Measurements from ENCODE around the gene BMERB1.
"Not testable (repeated sequence)": the region's sequence is repeated elsewhere in the genome, so short reads cannot be mapped to it uniquely, and the experiment has no call there.

BMERB1 gene

DNA sequence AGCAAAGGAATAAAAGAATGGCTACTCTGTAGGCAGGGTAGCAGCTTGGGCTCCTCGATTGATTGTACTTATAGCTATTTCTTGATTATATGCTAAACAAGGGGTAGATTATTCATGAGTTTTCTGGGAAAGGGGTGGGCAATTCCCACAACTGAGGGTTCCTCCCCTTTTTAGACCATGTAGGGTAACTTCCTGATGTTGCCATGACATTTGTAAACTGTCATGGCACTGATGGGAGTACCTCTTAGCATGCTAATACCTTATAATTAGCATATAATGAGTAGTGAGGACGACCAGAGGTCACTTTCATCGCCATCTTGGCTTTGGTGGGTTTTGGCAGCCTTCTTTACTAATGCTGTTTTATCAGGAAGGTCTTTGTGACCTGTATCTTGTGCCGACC lies 136.3 kb downstream of the BMERB1 start:
- not testable (repeated sequence) for DNase-seq

DNA sequence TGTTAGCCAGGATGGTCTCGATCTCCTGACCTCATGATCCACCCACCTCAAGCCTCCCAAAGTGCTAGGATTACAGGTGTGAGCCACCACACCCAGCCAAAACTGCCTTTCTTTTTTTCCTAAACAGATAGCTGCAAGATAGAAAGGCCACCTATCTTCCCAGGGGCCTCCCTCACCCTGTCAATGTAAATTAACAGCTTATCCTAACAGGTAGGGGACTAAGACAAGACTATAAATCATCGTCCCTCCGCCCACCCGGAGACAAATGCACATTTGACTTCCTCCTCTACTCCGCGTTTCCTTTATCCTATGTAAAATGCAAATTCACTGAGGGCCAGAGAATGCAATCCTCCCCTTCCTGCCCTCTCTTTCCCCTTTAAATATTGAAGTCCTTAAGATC lies 137.2 kb downstream of the BMERB1 start:
- no peak for DNase-seq

GRCh38 chr16:15572329-15573001 lies 138.1 kb downstream of the BMERB1 start:
- DNase-seq: no peak

- DNase-seq: no peak
These were observed 139.0 kb downstream of the BMERB1 start for GRCh38 chr16:15573274-15573895.

- not testable (repeated sequence) for DNase-seq
These were observed 139.7 kb downstream of the BMERB1 start for GRCh38 chr16:15573896-15574613.

DNA sequence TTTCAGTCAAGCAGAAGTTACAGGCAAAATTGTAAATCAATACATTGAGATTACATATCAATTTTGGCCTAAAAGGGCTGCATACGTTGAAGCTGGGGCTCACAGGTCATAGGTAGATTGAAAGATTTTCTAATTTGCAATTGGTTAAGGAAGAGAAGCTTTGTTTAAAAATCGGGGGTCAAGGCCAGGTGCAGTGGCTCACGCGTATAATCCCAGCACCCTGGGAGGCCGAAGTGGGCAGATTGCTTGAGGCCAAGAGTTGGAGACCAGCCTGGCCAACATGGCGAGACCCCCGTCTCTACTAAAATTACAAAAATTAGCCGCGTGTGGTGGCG lies 140.2 kb downstream of the BMERB1 start:
- DNase-seq: no peak

DNA sequence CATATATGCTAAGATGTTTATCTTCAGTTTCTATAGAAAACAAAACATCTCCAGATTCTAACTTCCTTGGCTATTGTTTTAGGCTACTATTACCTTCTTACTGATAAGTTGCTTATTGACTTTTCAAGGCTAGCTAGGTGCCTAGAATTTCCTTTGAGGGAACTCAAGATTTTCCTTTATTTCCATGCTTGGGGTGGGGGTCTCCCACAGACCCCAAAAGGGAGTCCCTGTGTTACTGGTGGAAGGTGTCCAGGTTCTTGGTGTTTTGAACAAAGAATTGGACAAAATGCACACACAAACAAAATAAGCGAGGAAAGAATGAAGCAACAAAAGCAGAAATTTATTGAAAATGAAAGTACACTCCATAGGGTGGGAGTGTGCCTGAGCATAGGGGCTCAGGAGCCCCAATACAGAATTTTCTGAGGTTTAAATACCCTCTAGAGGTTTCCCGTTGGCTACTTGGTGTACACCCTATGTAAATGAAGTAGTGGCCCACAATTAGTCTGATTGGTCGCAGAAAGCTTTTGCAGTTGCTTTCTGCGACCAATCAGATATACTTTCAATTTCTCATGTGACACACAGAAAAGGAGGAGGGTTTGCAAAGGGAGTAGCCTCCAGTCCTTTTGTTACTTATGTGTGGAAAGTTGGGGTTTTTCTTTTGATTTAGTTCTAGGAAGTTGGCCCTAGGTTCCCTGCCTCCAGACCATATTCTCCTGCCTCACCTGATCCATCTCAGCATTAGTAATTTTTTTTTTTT lies 141.1 kb downstream of the BMERB1 start:
- no peak for DNase-seq

DNA sequence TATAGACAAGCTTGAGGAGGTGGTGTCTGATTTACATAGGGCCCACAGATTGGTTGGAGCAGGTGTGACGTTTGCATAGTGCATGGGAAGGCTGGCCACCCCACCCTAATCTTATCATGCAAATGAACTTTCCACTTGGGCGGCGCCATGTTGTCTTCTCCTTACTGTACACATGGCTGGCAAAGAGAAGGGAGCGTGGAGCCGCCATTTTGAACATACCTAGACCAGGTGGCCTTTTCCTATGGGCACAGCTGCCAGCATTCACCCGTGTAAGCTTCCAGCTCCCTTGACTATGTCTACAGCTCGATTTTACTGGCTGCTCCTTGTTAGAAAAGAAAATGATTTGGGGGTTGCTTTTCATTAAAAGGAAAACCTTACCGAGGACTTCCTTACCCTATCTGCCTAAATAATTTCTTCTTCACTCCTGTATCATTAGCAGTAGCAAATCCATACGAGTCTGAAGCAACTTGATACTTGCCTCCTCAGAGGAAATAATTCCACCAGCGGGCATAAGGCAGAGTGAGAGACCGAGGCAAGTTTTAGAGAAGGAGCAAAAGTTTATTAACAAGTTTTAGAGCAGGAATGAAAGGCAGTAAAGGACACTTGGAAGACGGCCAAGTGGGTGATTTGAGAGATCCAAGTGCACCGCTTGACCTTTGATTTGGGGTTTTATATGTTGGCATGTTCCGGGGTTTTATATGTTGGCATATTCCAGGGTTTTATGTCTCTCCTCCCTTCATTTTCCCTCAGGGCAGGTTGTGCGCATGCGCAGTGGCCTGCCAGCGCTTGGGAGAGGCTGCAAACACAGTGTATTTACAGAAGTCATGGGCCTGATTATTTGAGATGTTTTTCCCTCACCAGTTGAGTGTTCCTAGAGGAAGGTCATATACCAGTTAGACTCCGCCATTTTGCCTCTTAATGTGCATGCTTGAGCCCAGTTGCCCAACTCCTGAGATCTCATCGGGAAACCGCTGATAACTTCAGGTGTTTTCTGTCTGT lies 142.9 kb downstream of the BMERB1 start:
- DNase-seq: no peak

DNA sequence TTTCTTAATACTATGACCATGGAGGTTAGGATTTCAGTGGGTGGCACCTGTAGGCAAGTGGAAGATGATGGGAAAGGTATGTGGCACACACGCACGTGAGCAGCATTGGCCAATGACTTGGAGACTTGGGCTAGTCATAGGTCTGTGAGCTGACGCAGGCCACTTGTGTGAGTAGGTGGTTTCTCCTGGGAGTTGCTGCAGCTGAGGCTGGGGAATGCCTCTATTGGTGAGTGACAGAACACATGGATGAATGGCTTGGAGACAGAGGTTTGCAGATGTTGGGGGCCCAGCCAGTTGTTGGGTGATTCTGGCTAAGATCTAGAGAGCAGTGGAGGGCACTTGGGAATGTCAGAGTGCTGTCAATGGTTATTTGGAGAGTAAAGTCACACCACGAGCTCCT lies 144.4 kb downstream of the BMERB1 start:
- no peak for DNase-seq

GRCh38 chr16:15581127-15581815 lies 146.9 kb downstream of the BMERB1 start:
- DNase-seq: no peak

DNA sequence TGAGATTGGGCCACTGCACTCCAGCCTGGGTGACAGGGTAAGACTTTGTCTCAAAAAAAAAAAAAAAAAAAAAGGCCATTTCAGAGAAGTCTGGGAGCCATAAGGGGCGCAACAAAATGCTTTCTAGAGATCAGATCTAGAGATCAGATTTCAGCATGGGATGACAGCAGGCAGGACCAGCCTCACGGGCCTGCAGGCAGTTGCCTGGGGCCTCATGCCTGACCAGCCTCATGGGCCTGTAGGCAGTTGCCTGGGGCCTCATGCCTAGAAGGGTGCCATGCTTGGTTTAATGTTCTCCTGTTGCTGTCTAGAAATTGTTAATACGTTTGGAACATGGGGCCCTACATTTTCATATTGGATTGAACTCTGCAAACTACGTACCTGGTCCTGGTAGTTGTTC lies 149.1 kb downstream of the BMERB1 start:
- no peak for DNase-seq

GRCh38 chr16:15585956-15586355 lies 151.6 kb downstream of the BMERB1 start:
- DNase-seq: no peak

DNA sequence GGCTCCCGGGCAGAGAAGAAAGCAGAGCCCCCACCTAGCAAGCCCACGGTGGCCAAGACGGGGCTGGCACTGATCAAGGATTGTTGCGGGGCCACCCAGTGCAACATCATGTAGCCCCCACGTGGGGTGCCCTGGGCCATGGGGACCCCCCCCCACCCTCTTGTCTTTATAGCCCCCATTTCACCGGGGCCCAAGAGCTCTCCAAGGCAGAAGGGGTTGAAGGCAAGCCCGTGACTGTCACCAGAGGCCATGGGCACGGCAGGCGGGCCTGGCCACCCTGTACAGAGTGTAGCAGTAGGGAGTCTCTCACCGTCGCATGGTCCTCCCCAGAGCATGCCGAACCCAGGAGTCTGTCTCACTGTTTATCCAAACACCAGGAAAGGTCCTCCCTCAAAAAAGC lies 152.3 kb downstream of the BMERB1 start:
- no peak for DNase-seq

DNA sequence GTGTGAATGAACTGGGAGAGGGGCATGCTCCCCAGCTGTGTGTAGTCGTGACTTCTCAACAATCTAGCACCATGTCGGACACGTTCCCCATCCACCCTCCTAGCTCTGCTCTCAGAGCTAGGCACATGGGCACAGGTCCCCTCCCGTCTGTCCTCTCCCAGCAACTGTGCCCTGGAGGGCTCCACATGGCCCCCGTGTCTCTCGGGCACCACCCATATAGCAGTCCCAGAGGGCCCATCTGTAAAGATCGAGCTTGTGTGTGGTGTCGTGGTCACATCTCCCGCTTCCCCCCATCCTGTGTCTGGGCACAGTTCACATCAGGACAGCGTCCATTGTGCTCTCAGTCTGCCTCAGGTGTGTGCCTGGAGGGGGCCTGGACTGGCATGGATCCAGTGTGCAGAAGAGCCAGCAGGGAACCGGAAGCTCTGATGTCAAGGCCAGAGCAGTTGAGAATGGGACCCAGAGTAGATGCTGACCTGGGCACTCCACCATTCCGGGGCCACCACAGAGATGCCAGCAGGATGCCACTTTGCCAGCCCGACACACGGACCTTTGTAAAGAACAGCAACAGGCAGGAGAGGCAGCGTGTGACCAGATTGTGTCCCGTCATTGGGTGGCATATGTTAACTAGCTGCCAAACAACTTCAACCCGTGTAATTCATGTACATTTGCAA lies 152.9 kb downstream of the BMERB1 start:
- DNase-seq: no peak

DNA sequence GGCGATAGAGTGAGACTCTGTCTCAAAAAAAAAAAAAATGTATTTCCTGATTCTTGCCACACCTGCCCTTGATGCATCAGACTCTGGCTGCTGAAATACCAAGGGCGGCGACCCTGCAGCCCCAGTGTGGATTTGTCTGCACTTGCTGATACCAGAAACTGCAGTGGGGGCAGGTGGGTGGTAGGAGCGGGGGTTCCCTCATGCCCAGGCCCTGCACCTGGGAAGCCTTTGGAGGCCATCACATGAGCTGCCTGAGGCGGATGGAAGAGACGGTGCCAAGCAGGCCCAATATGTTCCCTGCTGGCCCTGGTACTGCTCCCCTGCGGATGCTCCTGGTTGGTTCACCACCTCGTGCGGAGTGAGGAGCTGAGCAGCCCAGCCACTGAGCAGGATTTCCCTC lies 157.9 kb downstream of the BMERB1 start:
- DNase-seq: peak; percentile 27

- no peak for DNase-seq
These were observed 158.8 kb downstream of the BMERB1 start for GRCh38 chr16:15593235-15593634.

DNA sequence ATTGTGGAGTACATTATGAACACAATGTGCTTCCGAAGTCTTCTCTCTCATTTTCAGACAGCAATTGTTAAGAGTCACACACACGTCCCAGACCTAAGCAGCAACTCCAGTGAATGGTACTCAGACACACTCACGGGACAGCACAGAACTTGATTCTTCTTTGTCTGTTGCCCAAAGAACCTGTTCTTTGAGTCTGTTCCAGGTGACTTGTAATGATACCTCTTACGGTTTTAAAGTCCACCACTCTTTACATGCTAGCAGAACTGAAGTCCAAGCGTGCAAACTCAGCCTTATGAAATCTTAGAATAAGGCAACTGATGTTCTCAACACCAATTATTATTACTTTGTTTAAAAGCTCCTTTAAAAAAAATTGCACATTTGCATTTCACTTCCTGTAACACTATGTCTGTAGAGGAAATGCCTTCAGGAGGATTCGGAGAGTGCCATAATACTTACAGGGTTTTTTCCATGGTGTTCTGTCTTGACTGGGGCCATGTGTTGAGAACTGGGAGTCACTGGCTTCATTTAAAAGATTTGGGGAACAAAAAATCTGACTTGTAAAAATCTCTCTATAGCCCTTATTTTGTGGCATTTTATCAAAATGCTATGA lies 160.4 kb downstream of the BMERB1 start:
- no peak for DNase-seq

DNA sequence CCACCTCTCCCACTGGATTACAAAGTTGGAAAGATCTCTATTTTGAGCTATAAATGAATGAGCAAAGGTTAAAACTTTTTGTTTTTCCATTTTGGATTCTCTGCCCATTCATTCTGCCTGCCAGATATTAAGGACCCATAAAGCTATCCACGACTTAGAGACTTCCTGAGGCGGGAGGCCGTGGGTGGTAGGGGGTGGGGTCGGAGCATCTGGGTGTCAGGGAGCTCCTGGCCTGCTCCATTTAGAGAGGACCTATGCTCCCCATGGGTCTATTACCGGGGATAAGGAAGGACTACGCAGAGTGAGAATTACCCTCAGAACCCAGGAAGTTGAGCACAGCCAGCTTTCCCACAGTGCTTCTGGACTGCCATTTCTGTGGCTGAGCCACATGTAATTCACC lies 162.7 kb downstream of the BMERB1 start:
- no peak for DNase-seq

- no peak for DNase-seq
These were observed 163.6 kb downstream of the BMERB1 start for GRCh38 chr16:15597822-15598647.
